Superior temporal gyrus (tissue), 1 donor: ENCODE measurements around the gene AK8.
A peak's percentile ranks its signal among the peaks of the same experiment; 100 is the strongest.

Experiments
- DNase-seq: peaks from one replicate; pipeline ENCODE4 v3.0.0-alpha.2; 2016; ENCODE audit errors: extremely low spot score

The AK8 gene

GRCh38 chr9:132857616-132858342 lies 20.3 kb downstream of the AK8 start:
- DNase-seq = no peak

- no peak for DNase-seq
These were observed 21.1 kb downstream of the AK8 start for GRCh38 chr9:132857031-132857430.

GRCh38 chr9:132855904-132856303 lies 22.2 kb downstream of the AK8 start:
- no peak for DNase-seq

GRCh38 chr9:132854832-132855231 lies 23.3 kb downstream of the AK8 start:
- no peak for DNase-seq

- DNase-seq = no peak
These were observed 24.6 kb downstream of the AK8 start for GRCh38 chr9:132853482-132853881.

- DNase-seq = peak; percentile 28
These were observed 28.8 kb downstream of the AK8 start for GRCh38 chr9:132849185-132849706.

GRCh38 chr9:132846918-132847515 lies 31.1 kb downstream of the AK8 start:
- no peak for DNase-seq

GRCh38 chr9:132846109-132846917 lies 31.8 kb downstream of the AK8 start:
- no peak for DNase-seq

- no peak for DNase-seq
These were observed 35.7 kb downstream of the AK8 start for GRCh38 chr9:132842124-132843044.

GRCh38 chr9:132840980-132841379 lies 37.1 kb downstream of the AK8 start:
- DNase-seq = no peak

GRCh38 chr9:132838291-132838690 lies 39.8 kb downstream of the AK8 start:
- no peak for DNase-seq

- no peak for DNase-seq
These were observed 40.4 kb downstream of the AK8 start for GRCh38 chr9:132837501-132838286.

- DNase-seq = no peak
These were observed 43.7 kb downstream of the AK8 start for GRCh38 chr9:132834343-132834742.

GRCh38 chr9:132833550-132834121 lies 44.4 kb downstream of the AK8 start:
- no peak for DNase-seq

GRCh38 chr9:132832171-132832881 lies 45.8 kb downstream of the AK8 start:
- no peak for DNase-seq

GRCh38 chr9:132828201-132828770 lies 49.8 kb downstream of the AK8 start:
- DNase-seq = no peak

GRCh38 chr9:132827366-132827765 lies 50.7 kb downstream of the AK8 start:
- no peak for DNase-seq

GRCh38 chr9:132826621-132827365 lies 51.3 kb downstream of the AK8 start:
- DNase-seq = no peak

- DNase-seq = no peak
These were observed 52.0 kb downstream of the AK8 start for GRCh38 chr9:132826131-132826530.
